Measurements from ENCODE around the gene LBP.

The LBP gene

GRCh38 chr20:38343311-38344106 is 2.8 kb upstream of the LBP start:
- DNase-seq (ENCODE audit: insufficient read length, low spot score) (no peak), FAIRE-seq (no peak)
- TF ChIP-seq POLR2A (IDR thresholded peaks at IDR 0.05; ENCODE audit: low read depth, low read length) (no peak), POLR2AphosphoS5 (IDR thresholded peaks at IDR 0.05; ENCODE audit: low read depth, low read length) (no peak), SPI1 (IDR thresholded peaks at IDR 0.05; ENCODE audit: low read depth, low read length) (no peak), POU2F2 (IDR thresholded peaks at IDR 0.05; ENCODE audit: low read depth, low read length) (no peak), PAX5 (IDR thresholded peaks at IDR 0.05; ENCODE audit: insufficient read depth, low read length, severe bottlenecking) (no peak), TAF1 (IDR thresholded peaks at IDR 0.05; ENCODE audit: low read depth, low read length) (no peak)

DNA sequence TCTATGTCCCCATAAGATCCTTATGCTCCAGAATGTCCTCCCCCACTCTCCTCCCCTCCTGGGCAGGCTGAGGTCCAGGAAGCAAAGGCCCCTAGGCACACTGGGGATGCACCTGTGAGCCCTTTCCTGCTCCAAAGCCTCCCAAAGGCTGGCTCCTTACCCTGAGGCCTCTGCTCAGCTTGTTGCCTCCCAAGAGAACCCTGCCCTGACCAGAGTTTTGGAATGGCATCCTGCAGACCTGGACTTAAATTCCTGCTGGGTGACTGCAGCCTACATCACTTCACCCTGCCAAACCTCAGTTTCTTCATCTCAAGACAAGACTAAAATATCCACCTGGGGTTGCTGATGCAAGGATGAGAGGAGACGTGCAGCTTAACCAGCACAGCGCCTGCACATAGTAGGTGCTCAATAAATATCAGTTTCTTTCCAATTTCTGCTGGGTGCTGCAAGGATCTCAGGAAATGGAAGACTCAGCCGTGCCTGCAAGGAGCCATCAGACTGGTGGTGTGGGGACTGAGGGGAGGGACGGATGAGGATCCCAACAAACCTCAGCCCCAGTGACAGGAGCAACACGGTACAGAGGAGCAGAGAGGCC is 2.1 kb upstream of the LBP start:
- DNase-seq (ENCODE audit: insufficient read length, low spot score) (no peak), FAIRE-seq (no peak)
- no peak for TF ChIP-seq PAX5 (IDR thresholded peaks at IDR 0.05; ENCODE audit: insufficient read depth, low read length, severe bottlenecking)
- TF ChIP-seq TAF1 (IDR thresholded peaks at IDR 0.05; ENCODE audit: low read depth, low read length) = no peak
- TF ChIP-seq SPI1 (IDR thresholded peaks at IDR 0.05; ENCODE audit: low read depth, low read length) = no peak
- no peak for TF ChIP-seq POLR2A (IDR thresholded peaks at IDR 0.05; ENCODE audit: low read depth, low read length)
- TF ChIP-seq POU2F2 (IDR thresholded peaks at IDR 0.05; ENCODE audit: low read depth, low read length) = no peak

- DNase-seq (ENCODE audit: insufficient read length, low spot score) = no peak
- TF ChIP-seq POU2F2 (IDR thresholded peaks at IDR 0.05; ENCODE audit: low read depth, low read length) = no peak
- TF ChIP-seq PAX5 (IDR thresholded peaks at IDR 0.05; ENCODE audit: insufficient read depth, low read length, severe bottlenecking) = no peak
- FAIRE-seq = no peak
These were observed 639 bp upstream of the LBP start for GRCh38 chr20:38345643-38346042.

DNA sequence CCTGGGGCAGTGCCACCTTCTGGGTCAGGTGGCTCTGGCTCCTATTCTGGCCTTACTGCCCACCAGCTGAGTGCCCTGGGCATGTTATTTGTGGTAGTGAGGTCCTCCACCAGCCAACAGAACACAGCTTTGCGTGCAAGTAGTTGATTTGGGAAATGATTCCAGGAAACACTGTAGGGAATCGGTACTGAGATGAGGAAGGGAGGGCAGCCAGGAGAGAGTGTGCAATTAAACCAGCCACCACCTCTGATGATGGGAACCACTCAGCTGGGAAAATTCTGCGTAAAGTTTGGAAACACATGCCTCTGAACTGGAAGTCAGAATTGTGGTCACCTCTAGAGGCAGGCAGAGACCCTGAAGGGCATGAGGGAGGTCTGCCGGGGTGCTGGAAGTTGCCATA is 459 bp downstream of the LBP start:
- DNase-seq (ENCODE audit: insufficient read length, low spot score) (no peak), FAIRE-seq (no peak)
- TF ChIP-seq POLR2A (IDR thresholded peaks at IDR 0.05; ENCODE audit: low read depth, low read length) = no peak
- TF ChIP-seq PAX5 (IDR thresholded peaks at IDR 0.05; ENCODE audit: insufficient read depth, low read length, severe bottlenecking) = no peak
- no peak for TF ChIP-seq SPI1 (IDR thresholded peaks at IDR 0.05; ENCODE audit: low read depth, low read length)
- no peak for TF ChIP-seq TAF1 (IDR thresholded peaks at IDR 0.05; ENCODE audit: low read depth, low read length)
- TF ChIP-seq POLR2AphosphoS5 (IDR thresholded peaks at IDR 0.05; ENCODE audit: low read depth, low read length) = no peak
- no peak for TF ChIP-seq POU2F2 (IDR thresholded peaks at IDR 0.05; ENCODE audit: low read depth, low read length)

GRCh38 chr20:38349856-38350255 is 3.6 kb downstream of the LBP start:
- TF ChIP-seq POLR2A (IDR thresholded peaks at IDR 0.05; ENCODE audit: low read depth, low read length) = no peak
- no peak for TF ChIP-seq POLR2AphosphoS5 (IDR thresholded peaks at IDR 0.05; ENCODE audit: low read depth, low read length)
- no peak for TF ChIP-seq POU2F2 (IDR thresholded peaks at IDR 0.05; ENCODE audit: low read depth, low read length)
- no peak for TF ChIP-seq SPI1 (IDR thresholded peaks at IDR 0.05; ENCODE audit: low read depth, low read length)
- no peak for TF ChIP-seq PAX5 (IDR thresholded peaks at IDR 0.05; ENCODE audit: insufficient read depth, low read length, severe bottlenecking)
- no peak for TF ChIP-seq TAF1 (IDR thresholded peaks at IDR 0.05; ENCODE audit: low read depth, low read length)
- DNase-seq (ENCODE audit: insufficient read length, low spot score) (no peak), FAIRE-seq (no peak)

- no peak for DNase-seq (ENCODE audit: insufficient read length, low spot score)
- no peak for FAIRE-seq
- TF ChIP-seq PAX5 (IDR thresholded peaks at IDR 0.05; ENCODE audit: insufficient read depth, low read length, severe bottlenecking) = no peak
- no peak for TF ChIP-seq TAF1 (IDR thresholded peaks at IDR 0.05; ENCODE audit: low read depth, low read length)
These were observed 4.8 kb downstream of the LBP start for GRCh38 chr20:38350879-38351775.

GRCh38 chr20:38353316-38353715 is 7.0 kb downstream of the LBP start:
- TF ChIP-seq POU2F2 (IDR thresholded peaks at IDR 0.05; ENCODE audit: low read depth, low read length) (no peak), POLR2A (IDR thresholded peaks at IDR 0.05; ENCODE audit: low read depth, low read length) (no peak), PAX5 (IDR thresholded peaks at IDR 0.05; ENCODE audit: insufficient read depth, low read length, severe bottlenecking) (no peak), SPI1 (IDR thresholded peaks at IDR 0.05; ENCODE audit: low read depth, low read length) (no peak), POLR2AphosphoS5 (IDR thresholded peaks at IDR 0.05; ENCODE audit: low read depth, low read length) (no peak), TAF1 (IDR thresholded peaks at IDR 0.05; ENCODE audit: low read depth, low read length) (no peak)
- FAIRE-seq = no peak
- no peak for DNase-seq (ENCODE audit: insufficient read length, low spot score)

DNA sequence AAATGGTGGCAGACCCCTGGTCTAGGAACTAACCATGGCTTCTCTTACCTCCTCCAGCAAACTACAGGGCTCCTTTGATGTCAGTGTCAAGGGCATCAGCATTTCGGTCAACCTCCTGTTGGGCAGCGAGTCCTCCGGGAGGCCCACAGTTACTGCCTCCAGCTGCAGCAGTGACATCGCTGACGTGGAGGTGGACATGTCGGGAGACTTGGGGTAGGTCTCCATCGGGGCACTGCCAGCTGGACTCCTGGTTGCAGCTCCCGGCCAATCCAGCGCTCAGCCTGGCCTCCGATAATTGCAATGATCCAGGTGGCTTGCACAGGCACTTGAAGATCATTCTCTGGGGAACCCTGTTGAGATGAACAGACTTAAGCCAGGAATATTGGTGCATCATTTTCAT is 7.9 kb downstream of the LBP start:
- no peak for DNase-seq (ENCODE audit: insufficient read length, low spot score)
- TF ChIP-seq POU2F2 (IDR thresholded peaks at IDR 0.05; ENCODE audit: low read depth, low read length) (no peak), POLR2A (IDR thresholded peaks at IDR 0.05; ENCODE audit: low read depth, low read length) (no peak), PAX5 (IDR thresholded peaks at IDR 0.05; ENCODE audit: insufficient read depth, low read length, severe bottlenecking) (no peak), TAF1 (IDR thresholded peaks at IDR 0.05; ENCODE audit: low read depth, low read length) (no peak), POLR2AphosphoS5 (IDR thresholded peaks at IDR 0.05; ENCODE audit: low read depth, low read length) (no peak), SPI1 (IDR thresholded peaks at IDR 0.05; ENCODE audit: low read depth, low read length) (no peak)
- FAIRE-seq = no peak

- peak; percentile 25 for DNase-seq (ENCODE audit: insufficient read length, low spot score)
- no peak for FAIRE-seq
These were observed 9.1 kb downstream of the LBP start for GRCh38 chr20:38355161-38356012.

More at GRCh38 chr20:38355161-38356012, 9.1 kb downstream of the LBP start:
- TF ChIP-seq SPI1 (IDR thresholded peaks at IDR 0.05; ENCODE audit: low read depth, low read length) (peak; percentile 88), POU2F2 (IDR thresholded peaks at IDR 0.05; ENCODE audit: low read depth, low read length) (no peak)

Measured in GM12891 (cell line).